ENCODE data around the gene APBA2.
A peak's percentile ranks its signal among the peaks of the same experiment; 100 is the strongest.

Gene APBA2

DNA sequence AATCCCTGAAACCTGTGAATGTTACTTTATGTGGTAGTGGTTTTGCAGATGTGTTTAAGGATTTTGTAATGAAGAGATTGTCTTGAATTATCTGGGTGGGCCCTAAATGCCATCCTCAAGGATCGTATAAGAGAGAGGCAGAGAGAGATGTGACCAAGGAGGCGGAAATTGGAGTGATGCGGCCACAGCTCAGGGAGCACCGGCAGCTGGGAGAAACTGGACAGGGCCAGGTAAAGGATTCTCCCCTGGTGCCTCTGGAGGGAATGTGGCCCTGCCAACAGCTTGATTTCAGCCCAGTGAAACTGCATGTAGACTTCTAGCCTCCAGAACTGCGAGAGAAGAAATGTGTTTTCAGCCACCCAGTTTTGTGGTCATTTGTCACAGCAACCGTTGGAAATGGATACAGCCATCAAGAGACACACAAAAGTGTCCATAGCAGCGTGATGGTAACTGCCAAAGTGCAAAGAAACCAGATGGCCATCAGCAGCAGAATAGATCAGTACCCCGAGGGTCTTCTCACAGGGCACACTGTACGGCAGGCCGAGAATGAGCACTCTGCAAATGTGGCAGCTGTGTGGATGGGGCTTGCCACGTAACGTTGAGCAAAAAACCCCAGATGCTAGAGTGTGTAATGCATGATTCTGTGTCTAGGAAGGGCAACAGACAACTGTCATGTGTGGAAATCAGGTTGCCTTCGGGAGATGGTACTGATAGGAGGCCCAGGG, 12.2 kb downstream of the APBA2 start:
- no peak for DNase-seq

DNA sequence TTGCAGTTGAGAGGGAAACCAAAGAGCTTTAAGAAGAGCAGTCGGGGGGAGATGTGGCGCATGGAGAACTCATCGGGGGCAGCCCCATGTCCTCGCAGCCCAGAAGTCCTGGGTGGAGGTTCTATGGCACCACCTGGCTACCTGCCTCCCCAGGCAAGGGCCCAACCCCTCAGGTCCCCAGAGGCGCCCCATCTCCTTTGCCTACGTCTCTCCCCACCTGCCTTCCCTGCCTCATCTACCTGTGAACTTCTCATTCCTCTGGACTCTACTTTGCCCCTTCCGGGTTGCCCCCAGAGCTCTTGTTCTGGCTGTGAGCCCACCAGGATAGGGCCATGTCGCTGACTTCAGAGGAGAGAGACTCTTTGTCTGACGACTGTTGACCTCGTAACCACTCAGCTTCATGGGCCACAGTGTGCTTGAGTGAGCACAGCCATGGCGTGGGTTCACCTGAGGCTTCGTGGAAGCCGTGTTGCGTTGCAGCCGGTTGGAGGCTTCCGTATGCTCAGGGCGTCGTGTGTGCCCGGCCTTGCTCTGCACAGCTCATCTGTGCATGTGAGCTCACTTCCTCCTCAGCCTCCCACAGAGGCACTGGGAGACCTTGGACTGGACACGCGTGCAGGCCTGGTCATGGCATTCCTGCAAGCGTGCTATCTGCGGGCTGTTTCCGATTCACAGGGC, 13.4 kb downstream of the APBA2 start:
- no peak for DNase-seq

- DNase-seq, result no peak
Observed at GRCh38 chr15:28900041-28900891, 14.5 kb downstream of the APBA2 start.

- DNase-seq, result no peak
Observed at GRCh38 chr15:28900892-28901586, 15.3 kb downstream of the APBA2 start.

DNA sequence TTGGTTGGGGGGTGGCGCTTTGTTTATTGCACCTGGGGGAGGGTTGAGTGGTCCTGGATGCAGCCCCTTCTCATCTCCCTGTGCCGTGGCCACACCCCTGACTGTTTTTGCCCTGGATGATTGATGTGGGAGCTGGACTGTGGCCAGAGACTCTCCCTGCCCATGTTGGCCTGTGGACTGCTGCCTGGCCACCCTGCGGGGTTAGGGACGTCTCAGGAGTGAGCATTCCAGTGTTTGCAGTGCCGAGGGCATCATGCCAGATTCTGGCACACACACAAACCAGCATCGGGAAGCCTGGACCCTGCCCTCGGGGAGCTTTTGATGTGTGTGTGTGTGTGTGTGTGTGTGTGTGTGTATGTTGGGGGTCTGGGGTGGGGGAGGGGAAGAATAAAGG, 15.8 kb downstream of the APBA2 start:
- DNase-seq, result no peak

DNA sequence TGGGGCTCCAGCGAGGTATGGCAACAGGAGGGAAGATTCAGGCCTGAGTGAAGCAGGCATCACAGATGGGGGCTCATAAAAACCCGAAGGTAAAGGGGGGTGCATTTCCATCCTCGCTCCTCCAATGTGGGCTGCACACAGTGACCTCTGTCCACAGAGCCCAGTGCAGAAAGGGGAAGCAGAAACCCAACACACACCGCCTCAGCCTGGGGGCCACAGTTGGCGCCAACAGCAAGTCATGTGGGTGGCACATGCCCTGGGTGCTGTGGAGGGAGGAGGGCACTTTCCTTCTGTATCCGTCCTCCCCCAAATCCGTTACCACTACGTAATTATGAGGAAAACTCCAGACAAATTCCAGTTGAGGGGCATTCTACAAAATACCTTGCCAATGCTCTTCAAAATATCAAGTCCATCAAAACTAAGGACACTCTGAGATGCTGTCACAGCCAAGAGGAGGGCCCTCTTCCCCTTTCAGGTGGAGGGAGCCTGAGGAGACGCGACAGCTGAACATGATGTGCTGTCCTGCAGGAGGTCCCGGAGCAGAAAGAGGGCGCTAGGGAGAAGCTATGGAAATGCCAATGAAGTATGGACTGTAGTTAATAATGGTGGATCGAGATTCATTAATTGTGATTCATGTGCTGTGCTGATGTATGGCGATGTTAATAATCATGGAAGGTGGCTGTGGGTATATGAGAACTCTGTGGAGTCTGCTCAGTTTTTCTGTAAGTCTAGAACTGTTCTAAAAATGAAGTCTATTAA, 16.4 kb downstream of the APBA2 start:
- DNase-seq, result peak; percentile 36

GRCh38 chr15:28902856-28903255, 17.1 kb downstream of the APBA2 start:
- no peak for DNase-seq

- no peak for DNase-seq
Observed at GRCh38 chr15:28903555-28903954, 17.8 kb downstream of the APBA2 start.

DNA sequence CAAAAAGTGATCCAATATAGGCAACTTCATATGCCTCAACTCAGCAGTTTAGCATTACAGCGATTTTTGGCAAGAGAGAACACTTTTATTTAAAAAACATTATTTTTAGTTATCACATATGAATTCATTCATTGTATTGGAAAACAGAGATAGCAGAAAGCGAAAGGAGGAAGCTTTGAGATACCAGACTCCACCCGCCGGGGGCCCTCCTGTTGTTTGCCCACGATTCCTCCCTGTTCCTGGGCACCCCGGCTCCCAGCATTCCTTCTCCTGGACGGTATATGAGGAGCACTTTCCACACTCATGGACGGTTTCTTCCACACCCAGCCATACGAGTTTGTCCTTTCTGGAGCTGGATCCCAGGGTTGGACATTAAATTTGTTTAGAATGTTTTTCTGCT, 18.2 kb downstream of the APBA2 start:
- DNase-seq, result no peak

GRCh38 chr15:28904541-28905315, 19.0 kb downstream of the APBA2 start:
- no peak for DNase-seq

GRCh38 chr15:28907338-28907960, 21.7 kb downstream of the APBA2 start:
- no peak for DNase-seq

DNA sequence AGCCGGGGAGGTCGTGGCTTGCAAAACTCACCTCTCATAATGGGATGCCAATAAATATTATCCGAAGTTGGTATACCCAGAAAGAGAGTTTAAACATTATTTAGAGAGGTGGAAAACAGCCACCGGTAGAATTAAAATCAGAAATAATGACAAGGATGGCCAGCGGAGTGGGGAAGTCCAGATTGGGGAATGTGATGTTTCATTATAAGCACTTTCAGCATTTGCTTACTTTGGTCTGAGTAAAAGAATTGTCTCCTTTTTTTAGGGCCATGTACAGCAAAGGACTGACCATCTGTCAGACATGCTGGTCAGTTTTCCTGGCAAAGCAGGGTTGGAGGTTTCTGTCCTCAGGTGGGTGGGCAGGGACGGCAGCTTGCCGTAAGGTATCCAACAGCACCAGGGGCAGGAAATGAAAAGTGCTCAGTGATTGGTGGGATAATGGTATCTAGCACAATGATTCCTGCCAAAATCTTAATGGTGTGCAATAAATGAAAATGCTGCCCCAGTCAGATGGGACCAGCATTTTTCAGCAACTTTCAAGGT, 24.3 kb downstream of the APBA2 start:
- DNase-seq, result no peak

DNA sequence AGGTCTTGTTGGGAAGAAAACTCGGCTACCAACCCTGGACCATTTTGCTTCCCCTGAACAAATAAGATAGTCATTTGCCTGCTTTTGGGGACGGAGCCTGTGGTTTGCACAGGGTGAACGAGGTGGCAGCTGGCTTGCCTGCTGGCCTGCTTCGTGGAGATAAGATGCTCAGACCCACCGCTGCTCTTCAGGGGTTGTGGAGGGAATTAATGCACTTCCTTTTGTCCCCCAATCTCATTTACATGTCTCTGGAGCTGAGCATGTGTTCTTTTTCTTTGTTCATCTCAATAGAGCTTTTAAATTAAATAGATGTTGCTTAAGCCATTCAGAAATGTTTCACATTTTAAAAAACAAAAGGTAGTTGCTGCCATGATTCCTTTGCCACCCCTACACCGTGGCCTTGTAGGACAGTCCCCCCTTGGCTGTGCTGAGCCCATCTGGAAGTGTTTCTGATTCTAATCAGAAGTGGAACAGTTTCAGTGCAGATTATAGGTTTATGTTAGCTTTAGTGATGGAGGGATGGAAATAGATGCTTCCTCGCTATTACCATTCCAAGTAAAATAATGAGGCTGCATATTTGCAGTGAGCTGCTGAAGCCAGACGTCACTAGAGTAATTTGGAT, 25.6 kb downstream of the APBA2 start:
- no peak for DNase-seq

DNA sequence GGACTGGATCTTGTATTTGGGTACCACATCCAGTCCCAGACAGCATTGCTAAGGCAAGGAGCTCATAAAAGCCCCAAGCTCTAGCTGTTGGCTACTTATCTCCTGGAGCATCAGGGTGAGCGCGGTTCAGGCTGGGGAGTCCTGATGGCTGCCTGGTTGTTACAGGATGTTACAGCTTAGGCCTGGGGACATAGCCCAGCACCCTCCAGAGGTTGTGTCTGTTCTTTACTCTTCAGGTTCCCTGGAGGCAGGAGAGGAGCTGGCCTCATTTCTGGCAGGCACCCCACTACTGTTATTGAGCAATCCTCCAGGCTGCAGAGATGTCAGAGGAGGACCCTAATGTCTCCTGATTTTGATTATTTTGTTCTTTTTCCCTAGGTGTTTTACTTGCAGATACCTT, 26.6 kb downstream of the APBA2 start:
- no peak for DNase-seq

DNA sequence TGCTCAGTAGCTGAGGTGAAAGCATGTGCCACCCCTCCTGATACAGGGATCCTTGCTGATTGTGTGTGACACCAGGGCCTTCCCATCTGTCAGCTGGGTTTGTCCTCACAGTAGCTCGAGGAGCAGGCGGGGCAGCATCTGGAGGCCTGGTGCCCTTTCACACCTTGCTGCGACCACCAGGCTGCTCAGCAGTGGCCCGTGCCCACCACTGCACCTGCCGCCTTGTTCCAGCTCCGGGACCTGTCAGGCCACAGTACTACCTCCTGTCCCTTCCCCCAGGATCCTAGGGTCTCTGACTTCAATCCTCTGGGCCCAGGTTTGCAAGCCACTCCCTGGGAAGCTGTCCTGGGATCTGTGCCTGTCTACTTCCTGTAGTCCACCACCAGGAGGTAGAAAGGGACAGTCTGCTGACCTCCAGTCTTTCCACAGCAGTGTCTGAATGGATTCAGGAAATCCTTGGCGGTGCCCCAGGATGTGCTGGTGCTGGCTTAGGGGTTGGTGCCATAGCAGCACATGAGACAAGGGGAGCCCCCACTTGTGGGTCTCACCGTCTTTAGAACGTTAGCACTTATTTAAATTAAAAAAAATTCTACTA, 27.5 kb downstream of the APBA2 start:
- DNase-seq, result peak; percentile 14

DNA sequence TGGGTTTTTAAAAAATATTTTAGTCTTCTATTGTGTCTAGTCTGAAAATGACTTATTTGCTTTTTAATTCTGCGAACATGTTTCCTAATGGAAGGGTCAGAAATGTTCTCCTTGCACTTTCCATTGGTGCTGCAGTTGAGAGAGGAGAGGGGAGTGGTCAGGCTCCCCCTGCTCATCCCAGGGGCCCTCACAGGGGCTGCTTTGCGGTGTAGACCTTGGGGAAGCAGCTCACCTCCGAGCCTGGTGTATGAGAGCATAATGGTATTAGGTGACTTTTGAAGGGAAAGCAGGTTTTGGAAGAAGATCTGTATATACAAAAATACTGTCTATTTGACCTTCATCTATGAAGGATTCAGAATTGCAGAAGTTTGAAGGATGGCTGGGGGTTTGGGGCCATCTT, 28.3 kb downstream of the APBA2 start:
- no peak for DNase-seq

DNA sequence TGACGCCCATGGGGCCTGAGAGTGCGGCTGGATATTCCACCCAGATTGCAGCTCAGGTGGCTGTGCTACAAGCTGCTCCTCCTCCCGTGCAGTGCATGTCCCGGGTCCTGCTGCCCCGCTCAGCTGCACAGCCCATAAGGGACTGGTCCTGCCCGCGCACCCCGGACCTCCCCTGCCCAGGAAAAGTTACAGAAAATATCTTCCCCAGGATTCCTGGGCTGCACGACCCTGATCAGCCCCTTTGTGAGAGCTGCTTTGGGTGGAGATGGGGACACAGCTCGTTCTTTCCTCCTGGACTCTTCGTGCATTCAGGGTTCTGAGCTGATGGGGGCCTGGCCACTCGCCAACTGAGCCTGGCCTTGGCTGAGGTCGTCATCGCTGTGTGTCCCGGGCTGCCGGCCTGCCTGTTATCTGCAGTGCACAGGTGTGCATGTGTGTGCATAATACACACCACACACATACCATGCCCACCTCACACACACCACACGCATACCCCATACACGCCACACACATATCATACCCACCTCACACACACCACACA, 28.8 kb downstream of the APBA2 start:
- no peak for DNase-seq

DNA sequence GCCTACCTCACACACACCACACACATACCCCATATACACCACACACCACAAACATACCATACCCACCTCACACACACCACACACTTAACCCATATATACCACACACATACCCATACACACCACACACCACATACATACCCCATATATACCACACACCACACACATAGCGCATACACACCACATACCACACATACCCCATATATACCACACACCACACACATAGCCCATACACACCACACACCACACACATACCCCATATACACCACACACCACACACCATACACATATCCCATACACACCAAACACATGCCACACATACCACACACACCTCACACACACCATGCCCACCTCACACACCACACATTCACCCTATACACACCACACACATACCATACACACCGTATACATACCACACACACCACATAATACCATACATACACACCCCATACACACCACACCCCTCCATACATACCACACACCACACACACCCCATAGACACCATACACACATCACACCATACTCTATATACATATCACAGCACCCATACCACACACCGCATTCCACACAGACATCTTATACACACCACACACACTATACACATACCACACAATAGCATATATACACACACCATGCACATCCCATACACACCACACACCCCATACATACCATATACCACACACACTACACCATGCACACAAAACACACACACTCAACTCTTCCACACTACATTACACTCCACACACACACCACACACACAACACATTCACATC, 29.5 kb downstream of the APBA2 start:
- no peak for DNase-seq

- DNase-seq, result no peak
Observed at GRCh38 chr15:28915935-28916334, 30.2 kb downstream of the APBA2 start.
